ENCODE measurements around the gene RTN4.

- TF ChIP-seq POLR2A (IDR thresholded peaks at IDR 0.05) (no peak), CTCF (IDR thresholded peaks at IDR 0.05) (no peak)
Measured at GRCh38 chr2:54948120-54948519, 102.1 kb downstream of the RTN4 start.
